ENCODE data around the gene TIGD1.

DNA sequence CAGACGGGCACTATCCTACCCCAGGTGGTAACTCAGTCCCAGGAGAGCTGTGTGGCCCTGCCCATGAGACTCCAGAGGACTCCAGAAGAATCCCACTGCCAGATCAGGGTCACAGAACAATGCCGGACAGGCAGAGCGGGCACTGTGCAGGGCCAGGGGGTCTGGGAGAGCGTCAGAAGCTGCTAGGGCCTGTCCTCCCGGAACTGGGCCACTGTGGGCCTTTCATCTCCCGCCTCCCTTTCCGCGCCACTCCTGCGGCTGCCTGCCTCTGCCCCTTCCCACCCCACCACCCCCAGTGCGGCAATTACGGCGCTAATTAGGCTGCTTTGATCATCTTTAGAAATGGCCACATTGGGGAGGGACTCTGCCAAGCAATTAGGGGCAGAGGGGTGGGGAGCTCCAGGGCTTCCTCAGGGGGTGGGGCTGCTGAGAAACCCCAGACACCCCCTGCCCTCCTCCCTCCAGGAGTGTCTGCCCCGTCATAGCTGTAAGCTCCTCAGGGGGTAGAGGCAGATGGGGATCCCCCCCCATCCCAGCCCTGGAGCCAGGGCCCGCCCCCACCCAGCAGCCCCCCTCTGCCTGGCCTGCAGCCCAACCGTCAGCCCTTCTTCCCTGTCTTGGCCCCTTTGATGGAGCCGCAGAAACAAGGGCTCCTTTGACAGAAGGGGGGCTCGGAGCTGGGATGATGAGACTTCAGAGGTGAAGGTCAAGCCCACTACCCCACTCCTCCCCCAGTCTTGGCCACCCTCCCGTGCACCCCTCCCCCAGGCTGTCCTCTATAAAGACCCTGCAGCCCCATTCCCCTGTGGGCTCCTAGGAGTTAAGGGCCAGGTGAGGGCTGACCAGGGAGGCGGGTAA, 30.5 kb downstream of the TIGD1 start, which contains the start of gene PRSS56:
- TF ChIP-seq CTCF (IDR thresholded peaks at IDR 0.05) (no peak), POLR2A (IDR thresholded peaks at IDR 0.05) (no peak)
